NOMO-1 (cell line): Measurements from ENCODE around the gene FHL2.

ENCODE experiments used
- DNase-seq, 2 experiments: peaks; one replicate each; lab custom pipeline; 2025; ENCODE audit not compliant: unreplicated experiment in 2 of 2; lab: John Stamatoyannopoulos, UW

Gene FHL2

GRCh38 chr2:105324101-105324500 lies 74.8 kb downstream of the FHL2 start:
- DNase-seq, result peak; percentile 24 to 81

- no peak for DNase-seq
Observed at GRCh38 chr2:105323111-105323510, 75.7 kb downstream of the FHL2 start.

- DNase-seq, result no peak
Observed at GRCh38 chr2:105321875-105322646, 76.8 kb downstream of the FHL2 start.

- DNase-seq, result no peak
Observed at GRCh38 chr2:105320651-105321215, 78.1 kb downstream of the FHL2 start.

GRCh38 chr2:105317937-105318336 lies 80.9 kb downstream of the FHL2 start:
- no peak for DNase-seq

- DNase-seq, result no peak
Observed at GRCh38 chr2:105315314-105315713, 83.5 kb downstream of the FHL2 start.

- peak; percentile 8 to 80 for DNase-seq
Observed at GRCh38 chr2:105313877-105314276, 85.0 kb downstream of the FHL2 start.
